GM12892 (cell line): Measurements from ENCODE around the gene HSPB8.

Experiments
- POLR2A ChIP-seq: IDR thresholded peaks from 2 replicates; pipeline ENCODE4 v1.6.1; 2011; ENCODE audit warnings: low read depth, low read length, control low read depth
- POLR2AphosphoS5 ChIP-seq: IDR thresholded peaks from 2 replicates; pipeline ENCODE4 v1.6.1; 2011; ENCODE audit warnings: low read depth, low read length, control low read depth
- TAF1 ChIP-seq: IDR thresholded peaks from 2 replicates; pipeline ENCODE4 v1.6.1; 2011; ENCODE audit warnings: low read depth, mild to moderate bottlenecking, control low read depth, low read length, borderline replicate concordance

GRCh38 chr12:119181944-119182343 lies 3.2 kb downstream of the HSPB8 start:
- no peak for TF ChIP-seq POLR2AphosphoS5
- TF ChIP-seq POLR2A, result no peak
- TF ChIP-seq TAF1, result no peak
